ENCODE data around the gene AGBL1. TPM values are rescaled to one million over a fixed set of nuclear protein-coding genes. Genes with fewer than 3 reads are reported as not detected.

AGBL1 gene
- polyA plus RNA-seq, 1 donor (not counting 4 experiments of a cell fraction or from before 2014, with no cell fraction given) = not detected

- no peak for DNase-seq (ENCODE audit: low read depth, low spot score)
- TF ChIP-seq CTCF (optimal IDR thresholded peaks at IDR 0.05 in 1 of 3, IDR thresholded peaks at IDR 0.05 in 1 of 3, conservative IDR thresholded peaks at IDR 0.05 in 1 of 3; ENCODE audit: extremely low read depth in 1 of 3, insufficient read depth in 2 of 3, low read length in 3 of 3) = no peak
- TF ChIP-seq EZH2 (IDR thresholded peaks at IDR 0.05; ENCODE audit: low read length) = no peak
These were observed 793.1 kb downstream of the AGBL1 start for GRCh38 chr15:86872782-86873181.

GRCh38 chr15:86875067-86875466 lies 795.4 kb downstream of the AGBL1 start:
- no peaks in the 10 kb centered on the region for H3K4me1 ChIP-seq (ENCODE audit: control insufficient read depth, extremely low read depth, insufficient read depth, low read length)
- no peaks in the 10 kb centered on the region for H3K27me3 ChIP-seq (ENCODE audit: control insufficient read depth, extremely low read depth, insufficient read depth, low read length)
- H3K9ac ChIP-seq (ENCODE audit: control insufficient read depth, extremely low read depth, insufficient read depth, low read length) = no peak overlapping the region
- H3K4me3 ChIP-seq (ENCODE audit: control insufficient read depth in 2 of 3, extremely low read depth in 1 of 3, insufficient read depth in 2 of 3, low read depth in 1 of 3, low read length in 3 of 3) = no peak overlapping the region
- FAIRE-seq (no peak), DNase-seq (ENCODE audit: low read depth, low spot score) (no peak)
- TF ChIP-seq EZH2 (IDR thresholded peaks at IDR 0.05; ENCODE audit: low read length) = no peak
- no peak for TF ChIP-seq CTCF (optimal IDR thresholded peaks at IDR 0.05 in 1 of 3, IDR thresholded peaks at IDR 0.05 in 1 of 3, conservative IDR thresholded peaks at IDR 0.05 in 1 of 3; ENCODE audit: extremely low read depth in 1 of 3, insufficient read depth in 2 of 3, low read length in 3 of 3)
- H3K9me1 ChIP-seq (ENCODE audit: control insufficient read depth, extremely low read depth, insufficient read depth, low read length) = no peaks in the 10 kb centered on the region
- H2AFZ ChIP-seq (ENCODE audit: control insufficient read depth, low read length) = no peak overlapping the region
- no peak overlapping the region for H3K27ac ChIP-seq (ENCODE audit: control insufficient read depth, insufficient read depth, low read length)
- no peak overlapping the region for H3K4me2 ChIP-seq (ENCODE audit: control insufficient read depth, extremely low read depth, insufficient read depth, low read depth, low read length)
- H3K79me2 ChIP-seq (ENCODE audit: control insufficient read depth, insufficient read depth, low read length) = no peaks in the 10 kb centered on the region
- dilution Hi-C loops (cut with MboI; ENCODE audit: extremely low pct_ligation_motif_present, low sequenced_read_pairs) = no loop called here
- no peaks in the 10 kb centered on the region for H3K9me3 ChIP-seq (ENCODE audit: control insufficient read depth, low read depth, low read length)
- no peaks in the 10 kb centered on the region for H4K20me1 ChIP-seq (ENCODE audit: control insufficient read depth, extremely low read depth, insufficient read depth, low read length)
- H3K36me3 ChIP-seq (ENCODE audit: control insufficient read depth in 2 of 2, extremely low read depth in 1 of 2, insufficient read depth in 2 of 2, low read length in 2 of 2) = no peaks in the 10 kb centered on the region

More at GRCh38 chr15:86872782-86873181, 793.1 kb downstream of the AGBL1 start:
- Histone ChIP-seq H3K4me2 (ENCODE audit: control insufficient read depth, extremely low read depth, insufficient read depth, low read depth, low read length) (no peak overlapping the region), H3K79me2 (ENCODE audit: control insufficient read depth, insufficient read depth, low read length) (no peaks in the 10 kb centered on the region), H2AFZ (ENCODE audit: control insufficient read depth, low read length) (no peak overlapping the region), H4K20me1 (ENCODE audit: control insufficient read depth, extremely low read depth, insufficient read depth, low read length) (no peaks in the 10 kb centered on the region), H3K9ac (ENCODE audit: control insufficient read depth, extremely low read depth, insufficient read depth, low read length) (no peak overlapping the region), H3K4me3 (ENCODE audit: control insufficient read depth in 2 of 3, extremely low read depth in 1 of 3, insufficient read depth in 2 of 3, low read depth in 1 of 3, low read length in 3 of 3) (no peak overlapping the region), H3K27me3 (ENCODE audit: control insufficient read depth, extremely low read depth, insufficient read depth, low read length) (no peaks in the 10 kb centered on the region), H3K36me3 (ENCODE audit: control insufficient read depth in 2 of 2, extremely low read depth in 1 of 2, insufficient read depth in 2 of 2, low read length in 2 of 2) (no peaks in the 10 kb centered on the region), H3K9me1 (ENCODE audit: control insufficient read depth, extremely low read depth, insufficient read depth, low read length) (no peaks in the 10 kb centered on the region), H3K27ac (ENCODE audit: control insufficient read depth, insufficient read depth, low read length) (no peak overlapping the region), H3K4me1 (ENCODE audit: control insufficient read depth, extremely low read depth, insufficient read depth, low read length) (no peaks in the 10 kb centered on the region), H3K9me3 (ENCODE audit: control insufficient read depth, low read depth, low read length) (no peaks in the 10 kb centered on the region)
- no peak for FAIRE-seq
- dilution Hi-C loops (cut with MboI; ENCODE audit: extremely low pct_ligation_motif_present, low sequenced_read_pairs) = no loop called here
